HEK293T (cell line): Measurements from ENCODE around the gene PCED1B.

Source experiments
- CTCF ChIA-PET: fragments of 350-600 bp; formaldehyde crosslinking; extraction: SDS; loops from one replicate; lab custom pipeline; 2021; ENCODE audit warnings: antibody characterized with exemption, inconsistent platforms; lab: Yijun Ruan, JAX
- POLR2A ChIA-PET: fragments of 350-600 bp; formaldehyde crosslinking; extraction: SDS; loops from one replicate; lab custom pipeline; 2020; ENCODE audit warnings: antibody characterized with exemption, inconsistent platforms; lab: Yijun Ruan, JAX
- DNase-seq: peaks from one replicate; pipeline ENCODE4 v3.0.0; 2012; ENCODE audit warnings: mixed read lengths; ENCODE audit errors: extremely low spot score
- ARNT ChIP-seq: fragments of 450-650 bp; IDR thresholded peaks from 2 replicates; pipeline ENCODE4 v1.6.1; 2017; ENCODE audit warnings: mild to moderate bottlenecking
- BHLHE40 ChIP-seq: fragments of 450-650 bp; IDR thresholded peaks from 2 replicates; pipeline ENCODE4 v1.6.1; 2016; ENCODE audit warnings: mild to moderate bottlenecking, moderate library complexity, borderline replicate concordance
- CTBP1 ChIP-seq: fragments of 450-650 bp; IDR thresholded peaks from 2 replicates; pipeline ENCODE4 v1.6.1; 2016; ENCODE audit warnings: borderline replicate concordance
- ELF4 ChIP-seq: fragments of 450-650 bp; IDR thresholded peaks from 2 replicates; pipeline ENCODE4 v1.6.1; 2017; ENCODE audit warnings: antibody characterized with exemption
- FOXA1 ChIP-seq: fragments of 450-650 bp; IDR thresholded peaks from 2 replicates; pipeline ENCODE4 v1.6.1; 2016; ENCODE audit warnings: mild to moderate bottlenecking
- FOXK2 ChIP-seq: fragments of 450-650 bp; IDR thresholded peaks from 2 replicates; pipeline ENCODE4 v1.6.1; 2016; ENCODE audit warnings: mild to moderate bottlenecking
- FOXM1 ChIP-seq: fragments of 450-650 bp; IDR thresholded peaks from 2 replicates; pipeline ENCODE4 v1.6.1; 2017; ENCODE audit warnings: mild to moderate bottlenecking, borderline replicate concordance
- HDGF ChIP-seq: fragments of 450-650 bp; IDR thresholded peaks from 2 replicates; pipeline ENCODE4 v1.6.1; 2017; ENCODE audit warnings: antibody characterized with exemption, borderline replicate concordance
- L3MBTL2 ChIP-seq: fragments of 450-650 bp; conservative IDR thresholded peaks from 2 replicates; pipeline ENCODE4 v1.6.1; 2016; ENCODE audit warnings: mild to moderate bottlenecking
- LEF1 ChIP-seq: fragments of 450-650 bp; IDR thresholded peaks from 2 replicates; pipeline ENCODE4 v1.6.1; 2017; ENCODE audit warnings: mild to moderate bottlenecking, borderline replicate concordance
- NFRKB ChIP-seq: fragments of 450-650 bp; IDR thresholded peaks from 2 replicates; pipeline ENCODE4 v1.6.1; 2016; ENCODE audit warnings: mild to moderate bottlenecking, moderate library complexity
- SP1 ChIP-seq: fragments of 450-650 bp; IDR thresholded peaks from 2 replicates; pipeline ENCODE4 v1.6.1; 2017
- SUZ12 ChIP-seq: fragments of 450-650 bp; IDR thresholded peaks from 2 replicates; pipeline ENCODE4 v1.6.1; 2016; ENCODE audit warnings: mild to moderate bottlenecking
- TARDBP ChIP-seq: fragments of 450-650 bp; IDR thresholded peaks from 2 replicates; pipeline ENCODE4 v1.6.1; 2016
- ZNF384 ChIP-seq: fragments of 450-650 bp; IDR thresholded peaks from 2 replicates; pipeline ENCODE4 v1.6.1; 2016
- TF ChIP-seq, protein P1 (sequence below): fragments of 450-650 bp; IDR thresholded peaks from 2 replicates; pipeline ENCODE4 v1.6.1; 2016

The PCED1B gene

DNA sequence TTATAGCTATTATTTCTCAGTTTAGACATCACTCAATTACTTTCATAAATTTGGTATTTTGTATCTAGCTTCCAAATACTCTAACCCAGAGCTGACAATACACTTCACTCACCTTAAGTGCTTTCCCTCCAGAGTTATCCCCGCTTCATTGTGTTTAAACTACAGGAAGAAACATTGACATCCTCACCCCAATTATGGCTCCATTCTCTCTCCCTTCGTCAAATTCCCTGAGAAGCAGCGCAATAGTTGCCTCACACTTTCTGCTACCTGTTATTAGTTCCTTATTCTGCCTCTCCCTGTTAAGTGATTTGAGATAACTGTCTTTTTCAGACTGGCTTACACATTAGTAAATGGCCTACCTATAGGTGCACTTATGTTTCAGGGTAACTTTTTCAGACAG is 69.7 kb downstream of the PCED1B start:
- TF ChIP-seq ZNF384 = no peak
- no peak for TF ChIP-seq LEF1
- no peak for TF ChIP-seq BHLHE40
- POLR2A ChIA-PET = no interaction called here
- CTCF ChIA-PET = no interaction called here
- no peak for DNase-seq

DNA sequence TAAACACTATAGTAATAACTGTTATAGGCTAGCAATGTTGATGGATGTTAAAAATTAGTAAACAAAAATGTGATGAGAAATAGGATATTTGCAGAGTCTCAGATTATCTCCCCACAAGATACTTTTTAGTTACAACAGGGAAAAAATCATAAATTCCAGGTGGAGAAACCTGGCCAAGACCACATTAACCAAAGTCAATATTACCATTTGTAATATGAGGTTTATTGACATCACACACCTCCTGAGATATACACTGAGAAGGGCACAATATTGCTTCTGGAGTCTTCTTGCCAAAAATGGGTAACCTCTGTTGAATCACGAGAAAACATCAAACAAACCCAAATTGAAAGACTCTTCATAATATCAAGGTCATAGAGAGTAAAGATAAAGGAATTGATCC is 72.7 kb downstream of the PCED1B start:
- ChIA-PET CTCF (no interaction called here), POLR2A (no interaction called here)
- no peak for DNase-seq
- TF ChIP-seq ZNF384 (no peak), ARNT (no peak), FOXK2 (no peak), TARDBP (no peak), L3MBTL2 (no peak), CTBP1 (no peak), HDGF (no peak)

GRCh38 chr12:47155457-47156166 is 76.2 kb downstream of the PCED1B start:
- DNase-seq = no peak
- ChIA-PET CTCF (no interaction called here), POLR2A (no interaction called here)
- no peak for TF ChIP-seq ELF4
- TF ChIP-seq SUZ12 = no peak
- TF ChIP-seq NFRKB = no peak
- TF ChIP-seq ZNF384 = no peak

GRCh38 chr12:47156167-47156736 is 76.8 kb downstream of the PCED1B start:
- ChIA-PET CTCF (no interaction called here), POLR2A (no interaction called here)
- TF ChIP-seq SUZ12 (no peak), NFRKB (no peak), HDGF (no peak), CTBP1 (no peak), LEF1 (no peak), ZNF384 (no peak), FOXK2 (no peak), L3MBTL2 (no peak)
- DNase-seq = no peak

- TF ChIP-seq HDGF = no peak
- TF ChIP-seq FOXK2 = no peak
- TF ChIP-seq FOXA1 = no peak
- no peak for TF ChIP-seq SUZ12
- no peak for TF ChIP-seq TARDBP
- no peak for TF ChIP-seq L3MBTL2
- TF ChIP-seq, protein P1, sequence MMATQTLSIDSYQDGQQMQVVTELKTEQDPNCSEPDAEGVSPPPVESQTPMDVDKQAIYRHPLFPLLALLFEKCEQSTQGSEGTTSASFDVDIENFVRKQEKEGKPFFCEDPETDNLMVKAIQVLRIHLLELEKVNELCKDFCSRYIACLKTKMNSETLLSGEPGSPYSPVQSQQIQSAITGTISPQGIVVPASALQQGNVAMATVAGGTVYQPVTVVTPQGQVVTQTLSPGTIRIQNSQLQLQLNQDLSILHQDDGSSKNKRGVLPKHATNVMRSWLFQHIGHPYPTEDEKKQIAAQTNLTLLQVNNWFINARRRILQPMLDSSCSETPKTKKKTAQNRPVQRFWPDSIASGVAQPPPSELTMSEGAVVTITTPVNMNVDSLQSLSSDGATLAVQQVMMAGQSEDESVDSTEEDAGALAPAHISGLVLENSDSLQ = no peak
- no peak for TF ChIP-seq CTBP1
- TF ChIP-seq BHLHE40 = no peak
- TF ChIP-seq ARNT = no peak
- TF ChIP-seq FOXM1 = no peak
- TF ChIP-seq ZNF384 = no peak
- no peak for TF ChIP-seq SP1
- no peak for TF ChIP-seq LEF1
- TF ChIP-seq ELF4 = no peak
- no peak for TF ChIP-seq NFRKB
- ChIA-PET POLR2A (no interaction called here), CTCF (no interaction called here)
- DNase-seq = no peak
Measured at GRCh38 chr12:47158792-47159191, 79.4 kb downstream of the PCED1B start.

GRCh38 chr12:47159348-47159747 is 79.9 kb downstream of the PCED1B start:
- ChIA-PET CTCF (no interaction called here), POLR2A (no interaction called here)
- TF ChIP-seq NFRKB = no peak
- no peak for TF ChIP-seq ARNT
- no peak for TF ChIP-seq ZNF384
- no peak for TF ChIP-seq FOXK2
- no peak for TF ChIP-seq SUZ12
- TF ChIP-seq HDGF = no peak
- TF ChIP-seq ELF4 = no peak
- TF ChIP-seq L3MBTL2 = no peak
- no peak for TF ChIP-seq BHLHE40
- no peak for TF ChIP-seq CTBP1
- TF ChIP-seq SP1 = no peak
- no peak for TF ChIP-seq FOXA1
- TF ChIP-seq LEF1 = no peak
- DNase-seq = no peak

GRCh38 chr12:47160316-47161244 is 81.2 kb downstream of the PCED1B start:
- TF ChIP-seq FOXK2 (no peak), CTBP1 (no peak), LEF1 (no peak), FOXA1 (no peak), HDGF (no peak), NFRKB (no peak), SP1 (no peak), ARNT (no peak), ELF4 (no peak), ZNF384 (no peak), SUZ12 (no peak), TARDBP (no peak), BHLHE40 (no peak), L3MBTL2 (no peak), FOXM1 (no peak)
- TF ChIP-seq, protein P1 = no peak
- DNase-seq = no peak
- ChIA-PET CTCF (no interaction called here), POLR2A (no interaction called here)
